PC-3 (cell line): ENCODE measurements around the gene PFAS.

Source experiments
- EZH2 ChIP-seq: fragments of 300-600 bp; sonication (generic); IDR thresholded peaks from one replicate; pipeline ENCODE4 v1.6.1; 2017; ENCODE audit warnings: antibody characterized with exemption, mild to moderate bottlenecking, low read length; ENCODE audit not compliant: unreplicated experiment
- EZH2phosphoT487 ChIP-seq: fragments of 300-600 bp; sonication (generic); IDR thresholded peaks from 2 replicates; pipeline ENCODE4 v1.6.1; 2018; ENCODE audit warnings: mild to moderate bottlenecking, antibody characterized with exemption, low read length, borderline replicate concordance
- TF ChIP-seq, protein P1 (sequence below): fragments of 300-600 bp; sonication (generic); conservative IDR thresholded peaks from 2 replicates; pipeline ENCODE4 v1.5.1; 2017; ENCODE audit warnings: antibody characterized with exemption, low read depth, mild to moderate bottlenecking, low read length

- TF ChIP-seq, protein P1, sequence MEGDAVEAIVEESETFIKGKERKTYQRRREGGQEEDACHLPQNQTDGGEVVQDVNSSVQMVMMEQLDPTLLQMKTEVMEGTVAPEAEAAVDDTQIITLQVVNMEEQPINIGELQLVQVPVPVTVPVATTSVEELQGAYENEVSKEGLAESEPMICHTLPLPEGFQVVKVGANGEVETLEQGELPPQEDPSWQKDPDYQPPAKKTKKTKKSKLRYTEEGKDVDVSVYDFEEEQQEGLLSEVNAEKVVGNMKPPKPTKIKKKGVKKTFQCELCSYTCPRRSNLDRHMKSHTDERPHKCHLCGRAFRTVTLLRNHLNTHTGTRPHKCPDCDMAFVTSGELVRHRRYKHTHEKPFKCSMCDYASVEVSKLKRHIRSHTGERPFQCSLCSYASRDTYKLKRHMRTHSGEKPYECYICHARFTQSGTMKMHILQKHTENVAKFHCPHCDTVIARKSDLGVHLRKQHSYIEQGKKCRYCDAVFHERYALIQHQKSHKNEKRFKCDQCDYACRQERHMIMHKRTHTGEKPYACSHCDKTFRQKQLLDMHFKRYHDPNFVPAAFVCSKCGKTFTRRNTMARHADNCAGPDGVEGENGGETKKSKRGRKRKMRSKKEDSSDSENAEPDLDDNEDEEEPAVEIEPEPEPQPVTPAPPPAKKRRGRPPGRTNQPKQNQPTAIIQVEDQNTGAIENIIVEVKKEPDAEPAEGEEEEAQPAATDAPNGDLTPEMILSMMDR: no peak
- TF ChIP-seq EZH2 (no peak), EZH2phosphoT487 (no peak)
Observed at GRCh38 chr17:8227238-8227581, 21.9 kb upstream of the PFAS start.
